Activated CD4-positive, alpha-beta T cell treated with anti-CD3 and anti-CD28 coated beads, Interleukin-2, amount 50 U/mL, for 24 hours (primary cell): ENCODE results near the gene KRTAP1-1.
"Not testable (repeated sequence)": the region's sequence is repeated elsewhere in the genome, so short reads cannot be mapped to it uniquely, and the experiment has no call there.

ENCODE experiments used
- DNase-seq, 2 donors: peaks; one replicate each; pipeline ENCODE4 v3.0.0-alpha.2; 2020; ENCODE audit warnings: low read depth in 1 of 2, low spot score in 1 of 2

KRTAP1-1 gene

GRCh38 chr17:41013181-41013580 is 28.1 kb downstream of the KRTAP1-1 start:
- no peak for DNase-seq

GRCh38 chr17:41012326-41013120 is 28.7 kb downstream of the KRTAP1-1 start:
- no peak for DNase-seq

GRCh38 chr17:41010441-41010840 is 30.8 kb downstream of the KRTAP1-1 start:
- no peak for DNase-seq

- DNase-seq: no peak
Measured at GRCh38 chr17:41009936-41010335, 31.3 kb downstream of the KRTAP1-1 start.

GRCh38 chr17:41009301-41009760 is 31.9 kb downstream of the KRTAP1-1 start:
- no peak for DNase-seq

GRCh38 chr17:41008811-41009210 is 32.4 kb downstream of the KRTAP1-1 start, which contains the start of gene KRTAP3-1:
TSS of gene KRTAP3-1 (minus strand) at chr17:41009128. CDS start at chr17:41009074, 54 bp downstream.
- DNase-seq: no peak

GRCh38 chr17:41004397-41004796 is 36.9 kb downstream of the KRTAP1-1 start:
- no peak for DNase-seq

GRCh38 chr17:41003926-41004325 is 37.3 kb downstream of the KRTAP1-1 start:
- no peak for DNase-seq

- no peak for DNase-seq
Measured at GRCh38 chr17:41002814-41003213, 38.4 kb downstream of the KRTAP1-1 start.

- no peak for DNase-seq
Measured at GRCh38 chr17:41001795-41002194, 39.5 kb downstream of the KRTAP1-1 start.

- DNase-seq: not testable (repeated sequence)
Measured at GRCh38 chr17:40999563-40999962, 41.7 kb downstream of the KRTAP1-1 start, which contains the start of gene KRTAP3-2. TSS of gene KRTAP3-2 (minus strand) at chr17:40999906. CDS start at chr17:40999853, 53 bp downstream.

- no peak for DNase-seq
Measured at GRCh38 chr17:40997361-40997760, 43.9 kb downstream of the KRTAP1-1 start.

- no peak for DNase-seq
Measured at GRCh38 chr17:40996829-40997228, 44.4 kb downstream of the KRTAP1-1 start.

GRCh38 chr17:40995116-40995515 is 46.1 kb downstream of the KRTAP1-1 start:
- DNase-seq: no peak

- no peak for DNase-seq
Measured at GRCh38 chr17:40993839-40994238, 47.4 kb downstream of the KRTAP1-1 start, which contains the start of gene KRTAP3-3. TSS of gene KRTAP3-3 (minus strand) at chr17:40994164. CDS start at chr17:40994097, 67 bp downstream.

GRCh38 chr17:40993084-40993483 is 48.2 kb downstream of the KRTAP1-1 start:
- DNase-seq: no peak

GRCh38 chr17:40992666-40993065 is 48.6 kb downstream of the KRTAP1-1 start:
- DNase-seq: no peak
